Left lung (tissue), 10 donors: ENCODE measurements around the gene TMEM123. TPM values are rescaled to one million over a fixed set of nuclear protein-coding genes. Genes with fewer than 3 reads are reported as not detected.

Experiments used
- ATAC-seq: fragments of 200-7000 bp; cut with Tn5 transposase; one replicate; pipeline ENCODE4 v1.9.1; 2020; ENCODE audit warnings: moderate library complexity
- DNase-seq, 4 donors: peaks; one replicate each; pipeline ENCODE4 v3.0.0-alpha.2; 2013 to 2020
- H3K27ac ChIP-seq, 2 donors: fragments of 200-600 bp; sonication (generic) in 1 of 2; one replicate each; pipeline versions ENCODE4 v1.5.0 to v1.8.0; 2020 to 2021
- H3K27me3 ChIP-seq, 2 donors: fragments of 200-600 bp; sonication (generic) in 1 of 2; one replicate each; pipeline versions ENCODE4 v1.5.0 to v1.8.0; 2020 to 2021
- H3K36me3 ChIP-seq, 2 donors: fragments of 200-600 bp; sonication (generic) in 1 of 2; one replicate each; pipeline versions ENCODE4 v1.5.0 to v1.8.0; 2020 to 2021
- H3K4me1 ChIP-seq, 2 donors: fragments of 200-600 bp; one replicate each; pipeline ENCODE4 v1.8.0; 2021
- H3K4me3 ChIP-seq, 2 donors: fragments of 200-600 bp; sonication (generic) in 1 of 2; one replicate each; pipeline versions ENCODE4 v1.5.0 to v1.8.0; 2020 to 2021; ENCODE audit warnings: mild to moderate bottlenecking in 1 of 2
- H3K9me3 ChIP-seq, 2 donors: fragments of 200-600 bp; sonication (generic) in 1 of 2; one replicate each; pipeline versions ENCODE4 v1.5.0 to v1.8.0; 2020 to 2021
- intact Hi-C, 2 donors: fragments of 100-400 bp; cut with DNase I; formaldehyde crosslinking; loops; one replicate each; pipeline versions ENCODE4 v1.11.2 to v1.14.2; 2022
- polyA plus RNA-seq, 6 donors: library from polyadenylated mRNA; unstranded; fragments of 120-200 nt; gene quantifications; one replicate each; pipeline ENCODE4 v1.2.1, GENCODE V29; 2013; ENCODE audit not compliant: insufficient read length in 6 of 6
- total RNA-seq, 2 donors: library from RNA; stranded (reverse); fragmentation: NEBNext Ultra II Directional; extraction: Animal tissue kit (Norgen Biotek cat#: 25700); gene quantifications; one replicate each; pipeline ENCODE4 v1.2.1, GENCODE V29; 2021
- TF ChIP-seq, protein P1 (sequence below), 2 donors: fragments of 200-600 bp; sonication (generic) in 1 of 2; IDR thresholded peaks; one replicate each; pipeline versions ENCODE4 v1.5.0 to v1.8.0; 2021; ENCODE audit warnings: antibody characterized with exemption in 2 of 2
- donor health status: DM: no; HTN: yes; CAD: no.
- donor health status: DM: no; HTN: no; CAD: no.

The TMEM123 gene
- total and polyA plus RNA-seq, 8 donors: 127 to 351 (median 260) TPM

- H3K27ac ChIP-seq: no peak overlapping the region
- H3K27me3 ChIP-seq: no peaks in the 10 kb centered on the region
- DNase-seq (no peak), ATAC-seq (no peak)
- H3K36me3 ChIP-seq: peaks cover 0 to 69% of the 10 kb centered on the region in 2 donors
- TF ChIP-seq, protein P1, sequence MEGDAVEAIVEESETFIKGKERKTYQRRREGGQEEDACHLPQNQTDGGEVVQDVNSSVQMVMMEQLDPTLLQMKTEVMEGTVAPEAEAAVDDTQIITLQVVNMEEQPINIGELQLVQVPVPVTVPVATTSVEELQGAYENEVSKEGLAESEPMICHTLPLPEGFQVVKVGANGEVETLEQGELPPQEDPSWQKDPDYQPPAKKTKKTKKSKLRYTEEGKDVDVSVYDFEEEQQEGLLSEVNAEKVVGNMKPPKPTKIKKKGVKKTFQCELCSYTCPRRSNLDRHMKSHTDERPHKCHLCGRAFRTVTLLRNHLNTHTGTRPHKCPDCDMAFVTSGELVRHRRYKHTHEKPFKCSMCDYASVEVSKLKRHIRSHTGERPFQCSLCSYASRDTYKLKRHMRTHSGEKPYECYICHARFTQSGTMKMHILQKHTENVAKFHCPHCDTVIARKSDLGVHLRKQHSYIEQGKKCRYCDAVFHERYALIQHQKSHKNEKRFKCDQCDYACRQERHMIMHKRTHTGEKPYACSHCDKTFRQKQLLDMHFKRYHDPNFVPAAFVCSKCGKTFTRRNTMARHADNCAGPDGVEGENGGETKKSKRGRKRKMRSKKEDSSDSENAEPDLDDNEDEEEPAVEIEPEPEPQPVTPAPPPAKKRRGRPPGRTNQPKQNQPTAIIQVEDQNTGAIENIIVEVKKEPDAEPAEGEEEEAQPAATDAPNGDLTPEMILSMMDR (IDR thresholded peaks at IDR 0.05): no peak
- H3K4me1 ChIP-seq: peaks cover 0 to 3% of the 10 kb centered on the region in 2 donors
- H3K4me3 ChIP-seq: no peak overlapping the region
- intact Hi-C loops: loop anchor here in 1 of 2 donors (5.0 kb wide), 1 partner anchor 104 kb away; no protein-coding TSS in a partner anchor
- H3K9me3 ChIP-seq: no peaks in the 10 kb centered on the region
Observed at GRCh38 chr11:102393272-102393730, 59.3 kb downstream of the TMEM123 start.

DNA sequence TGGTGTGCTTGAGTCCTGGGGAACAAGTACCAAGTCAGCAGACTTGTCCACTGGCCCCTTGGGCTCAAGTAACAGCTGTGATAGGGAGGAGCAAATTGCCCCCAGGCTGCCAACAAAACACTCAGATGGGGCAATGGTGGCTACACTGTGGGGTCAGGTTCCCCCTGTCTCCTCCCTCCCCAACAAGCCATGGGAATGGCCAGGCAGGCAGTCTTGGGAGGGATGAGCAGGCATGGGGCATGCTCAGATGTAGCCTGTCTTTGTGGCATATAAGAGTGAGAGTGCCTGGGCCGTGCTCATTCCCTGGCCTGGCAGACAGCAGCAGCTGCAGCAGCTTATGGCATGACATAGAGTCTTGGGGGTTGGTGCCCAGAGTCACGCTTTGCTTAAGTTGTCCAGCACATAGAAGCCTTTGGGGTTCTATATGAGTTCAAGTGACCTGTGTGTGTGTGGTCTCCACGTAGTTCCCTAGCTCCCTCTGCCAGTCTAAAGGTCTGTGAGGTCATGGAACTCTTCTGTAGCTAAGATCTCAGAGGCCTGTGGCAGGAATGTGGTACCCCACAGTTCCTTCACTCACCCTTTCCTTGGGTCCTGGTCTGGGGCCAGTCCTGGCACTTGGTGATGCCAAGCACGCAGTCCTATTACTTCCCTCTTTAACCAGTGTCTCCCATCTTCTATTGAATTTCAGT, 60.9 kb downstream of the TMEM123 start:
- ATAC-seq (no peak), DNase-seq (no peak)
- intact Hi-C loops: loop anchor here in 1 of 2 donors (5.0 kb wide), 1 partner anchor 106 kb away; no protein-coding TSS in a partner anchor
- H3K36me3 ChIP-seq: peaks cover 0 to 76% of the 10 kb centered on the region in 2 donors
- no peak overlapping the region for H3K27ac ChIP-seq
- TF ChIP-seq, protein P1 (IDR thresholded peaks at IDR 0.05): no peak
- H3K4me3 ChIP-seq: no peak overlapping the region
- no peaks in the 10 kb centered on the region for H3K9me3 ChIP-seq
- H3K4me1 ChIP-seq: peaks cover 0 to 3% of the 10 kb centered on the region in 2 donors
- H3K27me3 ChIP-seq: no peaks in the 10 kb centered on the region

GRCh38 chr11:102390667-102391465, 61.7 kb downstream of the TMEM123 start:
- ATAC-seq: peak; percentile 98
- TF ChIP-seq, protein P1 (IDR thresholded peaks at IDR 0.05): peak; percentile 85 to 87
- Histone ChIP-seq H3K4me1 (peaks cover 0 to 4% of the 10 kb centered on the region in 2 donors), H3K9me3 (no peaks in the 10 kb centered on the region), H3K36me3 (peaks cover 0 to 79% of the 10 kb centered on the region in 2 donors), H3K27me3 (no peaks in the 10 kb centered on the region), H3K27ac (no peak overlapping the region), H3K4me3 (no peak overlapping the region)
- peak in 3 of 4 donors; percentile 45 to 70 (median 68) for DNase-seq
- intact Hi-C loops: loop anchor here in 1 of 2 donors (5.0 kb wide), 1 partner anchor 106 kb away; no protein-coding TSS in a partner anchor

GRCh38 chr11:102389253-102389652, 63.3 kb downstream of the TMEM123 start:
- no peak for DNase-seq
- intact Hi-C loops: no loop called here
- H3K9me3 ChIP-seq: no peaks in the 10 kb centered on the region
- TF ChIP-seq, protein P1 (IDR thresholded peaks at IDR 0.05): no peak
- peaks cover 0 to 80% of the 10 kb centered on the region in 2 donors for H3K36me3 ChIP-seq
- ATAC-seq: no peak
- H3K4me3 ChIP-seq: no peak overlapping the region
- no peaks in the 10 kb centered on the region for H3K27me3 ChIP-seq
- no peak overlapping the region for H3K27ac ChIP-seq
- H3K4me1 ChIP-seq: peaks cover 0 to 7% of the 10 kb centered on the region in 2 donors
